Measurements from ENCODE around the gene GABBR2. TPM values are rescaled to one million over a fixed set of nuclear protein-coding genes. Genes with fewer than 3 reads are reported as not detected.
A peak's percentile ranks its signal among the peaks of the same experiment; 100 is the strongest.

The GABBR2 gene
- total and polyA plus RNA-seq, 9 of the 15 experiments (the other 6 are each of a cell fraction or from before 2014, with no cell fraction given), result 0.15 to 1.9 (median 0.32) TPM

- TF ChIP-seq AFF1 (IDR thresholded peaks at IDR 0.05; ENCODE audit: low read depth in 1 of 2, partially characterized antibody in 2 of 2), result peak in 1 of 2 experiments; percentile 34
- no peak for TF ChIP-seq MXD1 (CRISPR knock-in tag; IDR thresholded peaks at IDR 0.05; ENCODE audit: borderline replicate concordance, poor library complexity, severe bottlenecking)
- no peak for TF ChIP-seq ETV6 (IDR thresholded peaks at IDR 0.05; ENCODE audit: borderline replicate concordance in 1 of 2, low read depth in 2 of 2, low read length in 1 of 2)
- TF ChIP-seq ETV6 (CRISPR knock-in tag; IDR thresholded peaks at IDR 0.05; ENCODE audit: borderline replicate concordance), result no peak
Observed at GRCh38 chr9:98415782-98416181, 293.0 kb downstream of the GABBR2 start (continued).

DNA sequence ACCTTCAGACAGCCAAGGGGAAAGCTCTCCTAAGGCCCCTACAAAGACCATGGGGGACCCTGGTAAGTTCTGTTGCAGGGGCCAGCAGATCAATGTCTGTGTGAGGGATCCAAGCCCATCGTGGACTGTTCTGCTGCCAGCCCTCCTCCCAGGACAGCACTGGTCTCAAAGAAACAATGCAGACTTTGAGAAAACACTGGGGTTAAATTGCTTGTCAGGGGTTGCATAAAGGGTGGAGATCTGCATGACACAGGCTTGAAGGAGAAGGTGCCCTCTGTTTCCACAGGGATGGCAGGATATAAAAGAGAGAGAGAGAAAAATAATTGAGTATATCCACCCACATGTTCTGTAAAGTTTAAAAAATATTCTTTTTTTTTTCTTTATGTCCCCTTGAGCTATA, 295.7 kb downstream of the GABBR2 start:
- no peaks in the 10 kb centered on the region for H4K20me1 ChIP-seq (replicated peaks; ENCODE audit: control insufficient read depth, insufficient read depth, low read length)
- FAIRE-seq (no peak), DNase-seq (ENCODE audit: extremely low read depth in 1 of 4, low spot score in 3 of 4) (no peak), ATAC-seq (no peak)
- H3K9me1 ChIP-seq (ENCODE audit: control insufficient read depth, insufficient read depth, low read length), result no peaks in the 10 kb centered on the region
- H3K4me3 ChIP-seq, result no peak overlapping the region
- 42% methylated on average over 1 of the region's 1 CpG for WGBS (ENCODE audit: insufficient coverage, low coverage, missing lambda C conversion rate)
- intact Hi-C loops (cut with micrococcal nuclease) (loop anchor here (10.0 kb wide), 1 partner anchor 98 kb away; no protein-coding TSS in a partner anchor), in situ Hi-C loops (cut with MboI) (no loop called here)
- no peak overlapping the region for H3K9ac ChIP-seq (ENCODE audit: insufficient read depth in 1 of 2, low read depth in 2 of 2, low read length in 2 of 2)
- H3K4me1 ChIP-seq (replicated peaks in 1 of 2; ENCODE audit: control insufficient read depth in 2 of 2, insufficient read depth in 2 of 2, low read length in 2 of 2), result peaks cover 4 to 23% of the 10 kb centered on the region in 2 experiments; a peak in 4 of 5 replicates
- H3K27me3 ChIP-seq (ENCODE audit: control insufficient read depth in 2 of 2, insufficient read depth in 2 of 2, low read length in 2 of 2), result no peaks in the 10 kb centered on the region
- H3K79me2 ChIP-seq (ENCODE audit: control insufficient read depth, insufficient read depth, low read length), result no peaks in the 10 kb centered on the region
- ChIA-PET CTCF (ENCODE audit: low intra/inter-chr PET ratio) (no interaction called here), POLR2A (no interaction called here)
- H3K4me2 ChIP-seq (ENCODE audit: insufficient read depth, low read length), result no peak overlapping the region
- no peaks in the 10 kb centered on the region; the same call in 2 of the 3 replicates for H3K36me3 ChIP-seq (ENCODE audit: control insufficient read depth, insufficient read depth, low read length)
- no TSS peak for BruUV-seq (replicated peaks)
- H3K9me3 ChIP-seq (replicated peaks; ENCODE audit: control insufficient read depth, insufficient read depth, low read depth, low read length), result no peaks in the 10 kb centered on the region
- no peak overlapping the region for H2AFZ ChIP-seq (ENCODE audit: low read depth, low read length)
- H3K27ac ChIP-seq (ENCODE audit: extremely low read depth, low read depth, low read length), result no peak overlapping the region
- TF ChIP-seq SRSF9 (IDR thresholded peaks at IDR 0.05; ENCODE audit: borderline replicate concordance, low read depth, low read length), result no peak
- TF ChIP-seq PHF8 (IDR thresholded peaks at IDR 0.05; ENCODE audit: borderline replicate concordance, low read length), result no peak
- no peak for TF ChIP-seq SMAD4 (CRISPR knock-in tag; conservative IDR thresholded peaks at IDR 0.05)
- no peak for TF ChIP-seq CBFA2T2 (conservative IDR thresholded peaks at IDR 0.05)
- no peak for TF ChIP-seq ATF3 (IDR thresholded peaks at IDR 0.05)
- TF ChIP-seq ATF3 (CRISPR knock-in tag; conservative IDR thresholded peaks at IDR 0.05), result no peak
- TF ChIP-seq ZNF239 (CRISPR knock-in tag; IDR thresholded peaks at IDR 0.05), result no peak
- no peak for TF ChIP-seq MYC (IDR thresholded peaks at IDR 0.05; ENCODE audit: low read depth, low read length)
- TF ChIP-seq MYC (CRISPR knock-in tag; IDR thresholded peaks at IDR 0.05; ENCODE audit: borderline replicate concordance, low read depth), result no peak
- no peak for TF ChIP-seq SNAPC5 (CRISPR knock-in tag; IDR thresholded peaks at IDR 0.05)
- no peak for TF ChIP-seq ZNF224 (CRISPR knock-in tag; IDR thresholded peaks at IDR 0.05)
- no peak for TF ChIP-seq HNRNPL (IDR thresholded peaks at IDR 0.05; ENCODE audit: low read depth, low read length)

Measured in K562 (cell line).